K562 (cell line): ENCODE measurements around the gene ASPDH. TPM values are rescaled to one million over a fixed set of nuclear protein-coding genes. Genes with fewer than 3 reads are reported as not detected.

ENCODE experiments used
- ATAC-seq: fragments of 200-7000 bp; cut with Tn5 transposase; 3 replicates; pipeline ENCODE4 v1.9.1; 2020; ENCODE audit warnings: moderate library complexity
- BruUV-seq: library from RNA; stranded (reverse); fragments of 400-500 nt; replicated peaks from 2 replicates; lab custom pipeline; 2021; lab: Mats Ljungman, UMichigan
- CTCF ChIA-PET: fragments of 300-600 bp; formaldehyde crosslinking; extraction: SDS; loops from one replicate; lab custom pipeline; 2021; ENCODE audit warnings: low intra/inter-chr PET ratio; lab: Yijun Ruan, JAX
- POLR2A ChIA-PET: fragments of 300-600, 350-650 bp; sonication (Branson Sonifier 250); formaldehyde crosslinking; extraction: SDS; loops from one replicate; lab custom pipeline; 2021; ENCODE audit warnings: antibody characterized with exemption, inconsistent platforms; lab: Yijun Ruan, JAX
- DNase-seq, 4 experiments: peaks; one replicate each; pipeline versions ENCODE4 v3.0.0 to v3.0.0-alpha.2; 2011 to 2018; ENCODE audit warnings: low spot score in 3 of 4, mixed read lengths in 3 of 4; ENCODE audit errors: extremely low read depth in 1 of 4
- FAIRE-seq: peaks from 2 replicates; lab custom pipeline; 2011; peaks lifted over from hg19 to GRCh38; lab: Jason Lieb, UNC
- H2AFZ ChIP-seq: 2 replicates; pipeline ENCODE4 v1.6.0; 2011; ENCODE audit warnings: low read depth, low read length, control low read depth, inconsistent platforms
- H3K27ac ChIP-seq: fragments of 200-600 bp; 3 replicates; pipeline ENCODE4 v1.8.0; 2011; ENCODE audit warnings: low read depth, mild to moderate bottlenecking, control low read depth, inconsistent platforms, low read length, moderate library complexity, mixed read lengths; ENCODE audit errors: extremely low read depth
- H3K27me3 ChIP-seq, 2 experiments: fragments of 300-600 bp in 1 of 2; 2 replicates in 1 of 2; 3 replicates in 1 of 2; pipeline versions ENCODE4 v1.6.0 to v1.8.0; 2011; ENCODE audit warnings: inconsistent platforms in 2 of 2, low read length in 2 of 2, mild to moderate bottlenecking in 1 of 2, mixed read lengths in 1 of 2, moderate library complexity in 1 of 2; ENCODE audit not compliant: control insufficient read depth in 2 of 2, insufficient read depth in 2 of 2
- H3K36me3 ChIP-seq: fragments of 300-600 bp; 3 replicates; pipeline ENCODE4 v1.8.0; 2011; ENCODE audit warnings: mild to moderate bottlenecking, low read length, inconsistent platforms; ENCODE audit not compliant: control insufficient read depth, insufficient read depth
- H3K4me1 ChIP-seq, 2 experiments: fragments of 200-600 bp in 1 of 2; replicated peaks in 1 of 2; 2 replicates in 1 of 2; 3 replicates in 1 of 2; pipeline versions ENCODE4 v1.5.1 to v1.8.0; 2011; ENCODE audit warnings: inconsistent platforms in 2 of 2, low read length in 2 of 2, mild to moderate bottlenecking in 1 of 2, mixed read lengths in 1 of 2, moderate library complexity in 1 of 2; ENCODE audit not compliant: control insufficient read depth in 2 of 2, insufficient read depth in 2 of 2
- H3K4me2 ChIP-seq: 2 replicates; pipeline ENCODE4 v1.6.1; 2011; ENCODE audit warnings: low read length, control low read depth, inconsistent platforms, mixed read lengths; ENCODE audit not compliant: insufficient read depth
- H3K4me3 ChIP-seq: fragments of 200-600 bp; sonication (generic), shearing (Covaris generic); 2 replicates; pipeline ENCODE4 v1.5.1; 2016; ENCODE audit warnings: control low read depth, inconsistent platforms
- H3K79me2 ChIP-seq: fragments of 200-600 bp; 3 replicates; pipeline ENCODE4 v1.8.0; 2011; ENCODE audit warnings: low read length, inconsistent platforms; ENCODE audit not compliant: control insufficient read depth, insufficient read depth
- H3K9ac ChIP-seq, 2 experiments: 2 replicates each; pipeline versions ENCODE4 v1.6.0 to v1.6.1; 2011; ENCODE audit warnings: low read depth in 2 of 2, low read length in 2 of 2, control low read depth in 1 of 2, inconsistent platforms in 1 of 2, mild to moderate bottlenecking in 1 of 2, mixed read lengths in 1 of 2; ENCODE audit not compliant: insufficient read depth in 1 of 2
- H3K9me1 ChIP-seq: one replicate; pipeline ENCODE4 v1.6.0; 2011; ENCODE audit warnings: inconsistent platforms, mild to moderate bottlenecking, low read length, moderate library complexity; ENCODE audit not compliant: control insufficient read depth, insufficient read depth
- H3K9me3 ChIP-seq: replicated peaks from 2 replicates; pipeline ENCODE4 v1.5.1; 2011; ENCODE audit warnings: low read depth, low read length, inconsistent platforms; ENCODE audit not compliant: control insufficient read depth, insufficient read depth
- H4K20me1 ChIP-seq: replicated peaks from 2 replicates; pipeline ENCODE4 v1.6.1; 2011; ENCODE audit warnings: low read length, inconsistent platforms, mixed read lengths; ENCODE audit not compliant: control insufficient read depth, insufficient read depth
- ARHGAP35 ChIP-seq: fragments of 450-650 bp; IDR thresholded peaks from 2 replicates; pipeline ENCODE4 v1.6.1; 2018; ENCODE audit not compliant: partially characterized antibody
- NR2C1 ChIP-seq, 2 experiments: fragments of 450-650 bp; IDR thresholded peaks; 2 replicates each; pipeline ENCODE4 v1.6.1; 2017; ENCODE audit warnings: mild to moderate bottlenecking in 2 of 2, antibody characterized with exemption in 1 of 2, inconsistent platforms in 1 of 2, missing compliant biosample characterization in 1 of 2, missing genetic modification characterization in 1 of 2
- NR2C2 ChIP-seq, 2 experiments: fragments of 200-800 bp in 1 of 2; sonication (Bioruptor generic) in 1 of 2; sonication (generic) in 1 of 2; formaldehyde crosslinking in 1 of 2; IDR thresholded peaks; 2 replicates each; pipeline versions ENCODE4 v1.6.1 to v1.8.0; 2016 to 2022; ENCODE audit warnings: mild to moderate bottlenecking in 1 of 2, missing compliant biosample characterization in 1 of 2, missing genetic modification characterization in 1 of 2, missing genetic modification reagents in 1 of 2
- TCF7L2 ChIP-seq: fragments of 150-350 bp; IDR thresholded peaks from 2 replicates; pipeline ENCODE4 v1.6.1; 2016; ENCODE audit warnings: low read depth, mild to moderate bottlenecking, low read length, moderate library complexity
- TCFL5 ChIP-seq: fragments of 250-450 bp; sonication (Bioruptor Pico); conservative IDR thresholded peaks from 2 replicates; pipeline ENCODE4 v1.6.1; 2021; ENCODE audit warnings: mild to moderate bottlenecking, moderate library complexity, matching md5 sums
- ZNF507 ChIP-seq: conservative IDR thresholded peaks from 2 replicates; pipeline ENCODE4 v1.6.1; 2017; ENCODE audit warnings: missing genetic modification characterization, missing compliant biosample characterization
- WGBS: fragments of 100-300 bp; shearing (Covaris generic); methylation state at CpG from one replicate; pipeline ENCODE4 v1.1.6; 2016; ENCODE audit warnings: low coverage, mixed read lengths; ENCODE audit not compliant: insufficient coverage; ENCODE audit errors: missing lambda C conversion rate; 5-methylcytosine and 5-hydroxymethylcytosine counted together
- in situ Hi-C: fragments of 300-500 bp; cut with MboI; formaldehyde crosslinking; loops from 4 replicates; pipeline ENCODE4 v1.15.0; 2018; ENCODE audit warnings: inconsistent platforms, mixed read lengths
- intact Hi-C: fragments of 100-400 bp; cut with micrococcal nuclease; formaldehyde crosslinking; loops from 2 replicates; pipeline ENCODE4 v1.14.2; 2022
- polyA plus RNA-seq, 8 experiments: library from polyadenylated mRNA; depleted of rRNA in 4 of 8; stranded (reverse) in 5 of 8; unstranded in 3 of 8; fragments of >200 nt; fragmentation: Nextera tagmentation in 2 of 8; fragmentation: Illumina TruSeq in 1 of 8; extraction: Ambion mirVana in 2 of 8; extraction: Trizol in 1 of 8; gene quantifications; 2 replicates each; pipeline versions ENCODE4 v1.2.1 to v1.2.3, GENCODE V29; 2011 to 2014; ENCODE audit warnings: inconsistent platforms in 1 of 8, missing spikeins in 1 of 8
- total RNA-seq, 7 experiments: library from RNA; depleted of rRNA in 6 of 7; stranded (reverse); fragments of >200 nt in 6 of 7; fragmentation: Illumina TruSeq in 2 of 7; extraction: Trizol in 2 of 7; gene quantifications; 2 replicates each; pipeline versions ENCODE4 v1.2.1 to v1.2.3, GENCODE V29; 2011 to 2021; ENCODE audit warnings: low replicate concordance in 1 of 7
- TF ChIP-seq, protein P1 (sequence below): sonication (generic); formaldehyde crosslinking; IDR thresholded peaks from 2 replicates; pipeline ENCODE4 v1.4.0; 2020; ENCODE audit warnings: mild to moderate bottlenecking, missing genetic modification reagents
- TF ChIP-seq, protein P2 (sequence below): sonication (generic); formaldehyde crosslinking; IDR thresholded peaks from 2 replicates; pipeline ENCODE4 v1.8.0; 2023; ENCODE audit warnings: missing genetic modification reagents, mild to moderate bottlenecking, borderline replicate concordance

ASPDH gene
- total and polyA plus RNA-seq, 9 of the 15 experiments (the other 6 are each of a cell fraction or from before 2014, with no cell fraction given), result not detected

DNA sequence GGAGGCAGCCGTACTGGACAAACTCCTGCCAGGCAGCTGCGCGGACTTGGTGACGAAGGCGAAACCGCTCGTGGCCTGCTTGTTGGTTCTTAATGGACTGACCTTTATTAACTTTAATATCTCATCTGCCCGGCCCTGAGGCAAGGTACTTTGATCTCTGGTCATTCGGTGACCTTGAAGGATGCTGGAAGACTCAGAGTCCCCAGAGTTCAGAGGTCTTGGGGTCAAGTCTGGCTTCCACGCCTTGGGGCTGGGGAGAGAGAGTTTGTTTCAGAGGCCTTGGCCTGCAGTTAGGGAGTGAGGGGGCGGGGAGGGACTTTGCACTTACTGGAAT, 47.0 kb downstream of the ASPDH start:
- H2AFZ ChIP-seq, result peak overlapping the region; percentile 85
- WGBS, result 74% methylated on average over 11 of the region's 11 CpGs
- CTCF ChIA-PET, result no interaction called here

More for the DNA sequence above, 47.0 kb downstream of the ASPDH start:
- Histone ChIP-seq H3K4me1 (peaks cover 8 to 35% of the 10 kb centered on the region in 2 experiments; a peak in 4 of 5 replicates), H4K20me1 (no peaks in the 10 kb centered on the region), H3K36me3 (no peaks in the 10 kb centered on the region), H3K27me3 (peaks cover 0 to 18% of the 10 kb centered on the region in 2 experiments; a peak in 3 of 5 replicates), H3K9me3 (no peaks in the 10 kb centered on the region; the same call in 1 of the 2 replicates), H3K79me2 (no peaks in the 10 kb centered on the region), H3K4me3 (no peak overlapping the region), H3K9ac (peak overlapping the region in 1 of 2 experiments; percentile 53; a peak in 2 of 4 replicates), H3K27ac (no peak overlapping the region), H3K4me2 (no peak overlapping the region), H3K9me1 (no peaks in the 10 kb centered on the region)
- intact Hi-C loops (no loop called here), in situ Hi-C loops (no loop called here)
- BruUV-seq, result no TSS peak
- ATAC-seq, result no peak
- DNase-seq, result no peak
- FAIRE-seq, result peak; percentile 26
- TF ChIP-seq, protein P1, sequence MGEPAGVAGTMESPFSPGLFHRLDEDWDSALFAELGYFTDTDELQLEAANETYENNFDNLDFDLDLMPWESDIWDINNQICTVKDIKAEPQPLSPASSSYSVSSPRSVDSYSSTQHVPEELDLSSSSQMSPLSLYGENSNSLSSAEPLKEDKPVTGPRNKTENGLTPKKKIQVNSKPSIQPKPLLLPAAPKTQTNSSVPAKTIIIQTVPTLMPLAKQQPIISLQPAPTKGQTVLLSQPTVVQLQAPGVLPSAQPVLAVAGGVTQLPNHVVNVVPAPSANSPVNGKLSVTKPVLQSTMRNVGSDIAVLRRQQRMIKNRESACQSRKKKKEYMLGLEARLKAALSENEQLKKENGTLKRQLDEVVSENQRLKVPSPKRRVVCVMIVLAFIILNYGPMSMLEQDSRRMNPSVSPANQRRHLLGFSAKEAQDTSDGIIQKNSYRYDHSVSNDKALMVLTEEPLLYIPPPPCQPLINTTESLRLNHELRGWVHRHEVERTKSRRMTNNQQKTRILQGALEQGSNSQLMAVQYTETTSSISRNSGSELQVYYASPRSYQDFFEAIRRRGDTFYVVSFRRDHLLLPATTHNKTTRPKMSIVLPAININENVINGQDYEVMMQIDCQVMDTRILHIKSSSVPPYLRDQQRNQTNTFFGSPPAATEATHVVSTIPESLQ, result no peak
- TF ChIP-seq, protein P2, sequence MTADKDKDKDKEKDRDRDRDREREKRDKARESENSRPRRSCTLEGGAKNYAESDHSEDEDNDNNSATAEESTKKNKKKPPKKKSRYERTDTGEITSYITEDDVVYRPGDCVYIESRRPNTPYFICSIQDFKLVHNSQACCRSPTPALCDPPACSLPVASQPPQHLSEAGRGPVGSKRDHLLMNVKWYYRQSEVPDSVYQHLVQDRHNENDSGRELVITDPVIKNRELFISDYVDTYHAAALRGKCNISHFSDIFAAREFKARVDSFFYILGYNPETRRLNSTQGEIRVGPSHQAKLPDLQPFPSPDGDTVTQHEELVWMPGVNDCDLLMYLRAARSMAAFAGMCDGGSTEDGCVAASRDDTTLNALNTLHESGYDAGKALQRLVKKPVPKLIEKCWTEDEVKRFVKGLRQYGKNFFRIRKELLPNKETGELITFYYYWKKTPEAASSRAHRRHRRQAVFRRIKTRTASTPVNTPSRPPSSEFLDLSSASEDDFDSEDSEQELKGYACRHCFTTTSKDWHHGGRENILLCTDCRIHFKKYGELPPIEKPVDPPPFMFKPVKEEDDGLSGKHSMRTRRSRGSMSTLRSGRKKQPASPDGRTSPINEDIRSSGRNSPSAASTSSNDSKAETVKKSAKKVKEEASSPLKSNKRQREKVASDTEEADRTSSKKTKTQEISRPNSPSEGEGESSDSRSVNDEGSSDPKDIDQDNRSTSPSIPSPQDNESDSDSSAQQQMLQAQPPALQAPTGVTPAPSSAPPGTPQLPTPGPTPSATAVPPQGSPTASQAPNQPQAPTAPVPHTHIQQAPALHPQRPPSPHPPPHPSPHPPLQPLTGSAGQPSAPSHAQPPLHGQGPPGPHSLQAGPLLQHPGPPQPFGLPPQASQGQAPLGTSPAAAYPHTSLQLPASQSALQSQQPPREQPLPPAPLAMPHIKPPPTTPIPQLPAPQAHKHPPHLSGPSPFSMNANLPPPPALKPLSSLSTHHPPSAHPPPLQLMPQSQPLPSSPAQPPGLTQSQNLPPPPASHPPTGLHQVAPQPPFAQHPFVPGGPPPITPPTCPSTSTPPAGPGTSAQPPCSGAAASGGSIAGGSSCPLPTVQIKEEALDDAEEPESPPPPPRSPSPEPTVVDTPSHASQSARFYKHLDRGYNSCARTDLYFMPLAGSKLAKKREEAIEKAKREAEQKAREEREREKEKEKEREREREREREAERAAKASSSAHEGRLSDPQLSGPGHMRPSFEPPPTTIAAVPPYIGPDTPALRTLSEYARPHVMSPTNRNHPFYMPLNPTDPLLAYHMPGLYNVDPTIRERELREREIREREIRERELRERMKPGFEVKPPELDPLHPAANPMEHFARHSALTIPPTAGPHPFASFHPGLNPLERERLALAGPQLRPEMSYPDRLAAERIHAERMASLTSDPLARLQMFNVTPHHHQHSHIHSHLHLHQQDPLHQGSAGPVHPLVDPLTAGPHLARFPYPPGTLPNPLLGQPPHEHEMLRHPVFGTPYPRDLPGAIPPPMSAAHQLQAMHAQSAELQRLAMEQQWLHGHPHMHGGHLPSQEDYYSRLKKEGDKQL (CRISPR knock-in tag), result no peak
- TF ChIP-seq TCFL5 (CRISPR knock-in tag), result no peak
- no peak for TF ChIP-seq TCF7L2
- no peak for TF ChIP-seq ZNF507
- peak; percentile 51 for TF ChIP-seq NR2C1 (IDR thresholded peaks at IDR 0.05)
- peak; percentile 40; the same call in 1 of the 2 replicates for TF ChIP-seq NR2C1 (tag; IDR thresholded peaks at IDR 0.05)
- no peak for TF ChIP-seq ARHGAP35
- no peak for TF ChIP-seq NR2C2 (CRISPR knock-in tag; IDR thresholded peaks at IDR 0.05)
- peak; percentile 8; the same call in 1 of the 2 replicates for TF ChIP-seq NR2C2 (tag; IDR thresholded peaks at IDR 0.05)
- POLR2A ChIA-PET, result interaction anchor here (1.2 to 1.5 kb wide), 4 partner anchors 8 to 109 kb away, joined by 3 to 9 read pairs (median 6); partner anchors contain the start of gene POLD1
